HG02852 (cell line): ENCODE data around the gene GON4L.
"Not testable (repeated sequence)": the region's sequence is repeated elsewhere in the genome, so short reads cannot be mapped to it uniquely, and the experiment has no call there.

Experiments used
- ATAC-seq: cut with Tn5 transposase; IDR thresholded peaks from one replicate; pipeline ENCODE4 v1.9.1; 2021; ENCODE audit warnings: mild to moderate bottlenecking, moderate library complexity; ENCODE audit not compliant: unreplicated experiment

Gene GON4L

DNA sequence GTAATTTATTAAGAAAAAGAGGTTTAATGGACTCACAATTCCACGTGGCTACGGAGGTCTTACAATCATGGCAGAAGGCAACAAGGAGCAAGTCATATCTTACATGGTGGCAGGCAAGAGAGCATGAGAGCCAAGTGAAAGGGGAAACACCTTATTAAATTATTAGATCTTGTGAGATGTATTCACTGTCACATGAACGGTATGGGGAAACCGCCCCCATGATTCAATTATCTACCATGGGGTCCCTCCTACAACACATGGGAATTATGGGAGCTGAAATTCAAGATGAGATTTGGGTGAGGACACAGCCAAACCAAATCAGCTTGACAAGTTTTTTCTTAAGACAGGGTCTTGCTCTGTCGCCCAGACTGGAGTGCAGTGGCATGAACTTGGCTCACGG lies 153.8 kb downstream of the GON4L start:
- no peak for ATAC-seq

DNA sequence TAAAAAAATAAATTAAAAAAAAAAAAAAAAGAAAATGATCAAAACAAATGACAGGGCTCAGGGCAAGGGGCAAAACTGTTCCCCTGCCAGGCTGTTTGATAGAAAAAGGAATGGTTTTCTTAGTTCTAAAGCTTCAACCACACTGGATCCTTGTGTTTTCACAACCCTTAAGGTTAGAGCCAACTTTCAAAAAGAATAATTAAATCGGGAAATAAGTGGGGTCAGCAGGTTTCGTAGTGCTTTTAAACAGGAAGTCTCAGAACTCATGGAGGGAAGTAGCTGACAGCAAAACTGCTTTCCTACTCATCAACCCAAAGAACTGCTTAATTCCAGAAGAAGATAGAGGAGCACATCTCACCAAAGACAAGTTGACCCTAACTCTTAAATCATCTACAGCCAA lies 155.3 kb downstream of the GON4L start:
- ATAC-seq: not testable (repeated sequence)
